Natural killer cell (primary cell): ENCODE measurements around the gene WDR38. TPM values are rescaled to one million over a fixed set of nuclear protein-coding genes. Genes with fewer than 3 reads are reported as not detected.

Experiments
- ATAC-seq, 3 donors: fragments of 150-1000 bp in 2 of 3; fragments of 200-7000 bp in 1 of 3; cut with Tn5 transposase; 1 replicate in 1 of 3; 2 replicates in 2 of 3; pipeline ENCODE4 v1.10.0; 2021; ENCODE audit warnings: mild to moderate bottlenecking in 2 of 3, moderate library complexity in 2 of 3
- DNase-seq, 2 donors: peaks; one replicate each; pipeline versions ENCODE4 v3.0.0 to v3.0.0-alpha.2; 2013 to 2021; ENCODE audit warnings: mixed read lengths in 1 of 2
- H3K27ac ChIP-seq: one replicate; pipeline ENCODE4 v1.5.1; 2013; ENCODE audit warnings: mild to moderate bottlenecking, low read length
- H3K27me3 ChIP-seq: one replicate; pipeline ENCODE4 v1.6.1; 2013; ENCODE audit warnings: low read length; ENCODE audit not compliant: control insufficient read depth, insufficient read depth
- H3K36me3 ChIP-seq: one replicate; pipeline ENCODE4 v1.6.1; 2013; ENCODE audit warnings: low read length; ENCODE audit not compliant: control insufficient read depth, insufficient read depth
- H3K4me1 ChIP-seq: one replicate; pipeline ENCODE4 v1.6.1; 2013; ENCODE audit warnings: low read length; ENCODE audit not compliant: control insufficient read depth, insufficient read depth
- H3K4me3 ChIP-seq: one replicate; pipeline ENCODE4 v1.5.1; 2013; ENCODE audit warnings: low read length
- H3K9me3 ChIP-seq: one replicate; pipeline ENCODE4 v1.6.1; 2013; ENCODE audit warnings: low read length; ENCODE audit not compliant: control insufficient read depth, insufficient read depth
- H3K27ac Mint-ChIP-seq, 2 donors: one replicate each; pipeline ENCODE4 v1.8.0; 2022; ENCODE audit warnings: mild to moderate bottlenecking in 2 of 2, mixed read lengths in 2 of 2, moderate library complexity in 1 of 2
- H3K27me3 Mint-ChIP-seq, 2 donors: one replicate each; pipeline ENCODE4 v1.8.0; 2022; ENCODE audit warnings: low read depth in 2 of 2, mixed read lengths in 2 of 2
- H3K36me3 Mint-ChIP-seq: one replicate; pipeline ENCODE4 v1.8.0; 2022; ENCODE audit warnings: mixed read lengths
- H3K4me1 Mint-ChIP-seq, 2 donors: one replicate each; pipeline ENCODE4 v1.8.0; 2022; ENCODE audit warnings: mixed read lengths in 2 of 2
- H3K4me3 Mint-ChIP-seq: one replicate; pipeline ENCODE4 v1.8.0; 2022; ENCODE audit warnings: mild to moderate bottlenecking, moderate library complexity, mixed read lengths
- H3K9me3 Mint-ChIP-seq, 2 donors: one replicate each; pipeline ENCODE4 v1.8.0; 2022; ENCODE audit warnings: mixed read lengths in 2 of 2
- WGBS: methylation state at CpG from one replicate; pipeline ENCODE4 v1.1.7; 2013; ENCODE audit warnings: missing lambda C conversion rate; ENCODE audit not compliant: insufficient coverage; 5-methylcytosine and 5-hydroxymethylcytosine counted together
- intact Hi-C: fragments of 100-400 bp; cut with micrococcal nuclease; formaldehyde crosslinking; loops from one replicate; pipeline ENCODE4 v1.14.2; 2022
- total RNA-seq, 4 donors: library from RNA; stranded (reverse); fragments of 120-200 nt in 1 of 4; gene quantifications; one replicate each; pipeline versions ENCODE4 v1.2.3 to v1.2.4, GENCODE V29; 2013 to 2022
- TF ChIP-seq, protein P1 (sequence below): fragments of 200-600 bp; IDR thresholded peaks from one replicate; pipeline ENCODE4 v1.8.0; 2022; ENCODE audit warnings: antibody characterized with exemption

Gene WDR38
- total RNA-seq, 3 donors from 2014 or later (not counting 1 experiment from before 2014, with no cell fraction given), result not detected

DNA sequence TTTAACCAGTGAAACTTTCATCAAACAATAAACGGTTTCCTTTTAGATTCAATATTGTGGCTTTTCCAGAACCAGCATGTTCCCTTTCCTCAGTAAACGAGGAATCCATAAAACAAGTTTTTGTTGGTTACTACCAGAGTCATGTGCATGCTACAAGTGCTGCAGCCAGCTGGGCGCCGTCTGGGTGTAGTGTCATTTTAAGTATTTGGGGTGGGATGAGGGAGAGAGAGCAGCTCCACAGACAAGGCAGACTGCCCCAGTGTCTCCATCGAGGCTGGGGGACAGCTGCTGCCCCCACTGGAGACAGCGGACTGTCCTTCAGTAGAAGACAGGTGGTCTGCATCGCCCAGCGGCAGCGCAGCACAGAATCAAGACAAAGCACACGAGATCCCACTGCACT lies 26.0 kb downstream of the WDR38 start:
- peaks cover 12% of the 10 kb centered on the region for H3K36me3 Mint-ChIP-seq
- H3K4me1 Mint-ChIP-seq, result peaks cover 45 to 46% of the 10 kb centered on the region in 2 donors
- Histone ChIP-seq H3K27me3 (no peaks in the 10 kb centered on the region), H3K4me3 (no peak overlapping the region), H3K4me1 (peaks cover 42% of the 10 kb centered on the region), H3K9me3 (no peaks in the 10 kb centered on the region), H3K36me3 (peaks cover 75% of the 10 kb centered on the region), H3K27ac (no peak overlapping the region)
- TF ChIP-seq, protein P1, sequence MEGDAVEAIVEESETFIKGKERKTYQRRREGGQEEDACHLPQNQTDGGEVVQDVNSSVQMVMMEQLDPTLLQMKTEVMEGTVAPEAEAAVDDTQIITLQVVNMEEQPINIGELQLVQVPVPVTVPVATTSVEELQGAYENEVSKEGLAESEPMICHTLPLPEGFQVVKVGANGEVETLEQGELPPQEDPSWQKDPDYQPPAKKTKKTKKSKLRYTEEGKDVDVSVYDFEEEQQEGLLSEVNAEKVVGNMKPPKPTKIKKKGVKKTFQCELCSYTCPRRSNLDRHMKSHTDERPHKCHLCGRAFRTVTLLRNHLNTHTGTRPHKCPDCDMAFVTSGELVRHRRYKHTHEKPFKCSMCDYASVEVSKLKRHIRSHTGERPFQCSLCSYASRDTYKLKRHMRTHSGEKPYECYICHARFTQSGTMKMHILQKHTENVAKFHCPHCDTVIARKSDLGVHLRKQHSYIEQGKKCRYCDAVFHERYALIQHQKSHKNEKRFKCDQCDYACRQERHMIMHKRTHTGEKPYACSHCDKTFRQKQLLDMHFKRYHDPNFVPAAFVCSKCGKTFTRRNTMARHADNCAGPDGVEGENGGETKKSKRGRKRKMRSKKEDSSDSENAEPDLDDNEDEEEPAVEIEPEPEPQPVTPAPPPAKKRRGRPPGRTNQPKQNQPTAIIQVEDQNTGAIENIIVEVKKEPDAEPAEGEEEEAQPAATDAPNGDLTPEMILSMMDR, result no peak
- whole genome bisulfite sequencing, result 87% methylated on average over 10 of the region's 10 CpGs
- no peak for DNase-seq
- ATAC-seq, result no peak
- peak overlapping the region; percentile 38 to 97 for H3K27ac Mint-ChIP-seq
- H3K9me3 Mint-ChIP-seq, result no peaks in the 10 kb centered on the region
- no peaks in the 10 kb centered on the region for H3K27me3 Mint-ChIP-seq
- intact Hi-C loops, result no loop called here
- no peak overlapping the region for H3K4me3 Mint-ChIP-seq

DNA sequence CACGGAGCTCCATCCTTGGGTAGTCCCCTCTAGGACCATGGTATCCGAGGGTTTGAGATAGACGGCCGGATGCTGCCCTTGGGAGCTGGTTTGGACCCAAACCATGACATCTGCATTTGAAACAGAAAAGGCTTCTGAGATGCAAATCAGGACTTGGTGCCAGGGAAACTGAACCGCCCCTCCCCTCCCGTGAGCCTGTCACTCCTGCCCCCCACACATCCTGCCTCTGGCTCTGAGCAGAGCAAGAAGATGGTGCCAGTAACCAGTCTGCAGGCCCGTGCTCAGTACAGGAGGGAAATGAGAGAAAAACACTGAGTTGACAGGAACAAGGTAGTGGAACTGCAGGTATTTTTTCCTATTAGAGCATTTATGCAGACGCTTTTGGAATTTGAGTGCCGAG lies 27.2 kb downstream of the WDR38 start:
- DNase-seq (no peak), ATAC-seq (peak in 2 of 3 donors; percentile 53 to 57)
- Histone ChIP-seq H3K27ac (peak overlapping the region; percentile 3), H3K9me3 (no peaks in the 10 kb centered on the region), H3K27me3 (no peaks in the 10 kb centered on the region), H3K36me3 (peaks cover 72% of the 10 kb centered on the region), H3K4me1 (peaks cover 29% of the 10 kb centered on the region), H3K4me3 (no peak overlapping the region)
- intact Hi-C loops, result no loop called here
- Mint-ChIP-seq H3K9me3 (no peaks in the 10 kb centered on the region), H3K27ac (peak overlapping the region; percentile 63 to 97), H3K4me3 (no peak overlapping the region), H3K4me1 (peaks cover 32 to 34% of the 10 kb centered on the region in 2 donors), H3K36me3 (peaks cover 12% of the 10 kb centered on the region), H3K27me3 (no peaks in the 10 kb centered on the region)
- TF ChIP-seq, protein P1, result no peak
- WGBS, result 67% methylated on average over 9 of the region's 9 CpGs

DNA sequence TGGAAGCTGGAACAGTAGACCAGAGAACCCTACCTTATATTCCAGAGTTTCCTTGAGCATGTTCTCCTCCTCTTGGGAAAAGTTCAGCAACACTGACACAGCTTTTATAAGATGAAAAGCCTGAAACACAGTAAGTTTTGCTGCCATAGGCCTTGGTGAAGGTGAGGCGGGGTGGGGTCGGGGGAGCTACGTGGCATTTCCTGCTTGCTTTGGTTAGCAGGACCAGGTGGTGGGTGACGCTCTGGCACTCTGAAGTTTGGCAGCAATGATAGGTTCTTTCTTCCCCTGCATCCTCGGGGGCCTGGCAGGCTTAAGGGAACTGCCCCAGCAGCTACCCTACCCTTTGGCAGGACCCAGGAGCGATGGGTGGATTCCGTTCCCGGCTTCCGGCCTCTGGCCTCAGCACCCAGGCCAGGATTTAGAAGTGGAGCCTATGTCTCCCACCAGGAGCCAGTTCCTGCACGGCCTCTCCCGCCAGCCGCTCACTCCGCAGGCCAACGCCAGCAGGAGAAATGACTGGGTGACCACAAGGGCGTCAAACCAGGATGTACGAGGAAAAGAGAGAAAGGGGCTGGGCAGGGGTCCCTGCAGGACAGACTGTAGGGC lies 28.0 kb downstream of the WDR38 start:
- H3K36me3 Mint-ChIP-seq, result peaks cover 12% of the 10 kb centered on the region
- H3K4me3 Mint-ChIP-seq, result no peak overlapping the region
- H3K27me3 Mint-ChIP-seq, result no peaks in the 10 kb centered on the region
- intact Hi-C loops, result no loop called here
- 87% methylated on average over 16 of the region's 16 CpGs for WGBS
- Histone ChIP-seq H3K27me3 (no peaks in the 10 kb centered on the region), H3K4me3 (no peak overlapping the region), H3K4me1 (peaks cover 22% of the 10 kb centered on the region), H3K27ac (peak overlapping the region; percentile 2), H3K36me3 (peaks cover 74% of the 10 kb centered on the region), H3K9me3 (no peaks in the 10 kb centered on the region)
- peak overlapping the region; percentile 63 to 69 for H3K27ac Mint-ChIP-seq
- ATAC-seq (no peak), DNase-seq (no peak)
- H3K9me3 Mint-ChIP-seq, result no peaks in the 10 kb centered on the region
- peaks cover 31 to 33% of the 10 kb centered on the region in 2 donors for H3K4me1 Mint-ChIP-seq
- TF ChIP-seq, protein P1, result no peak

DNA sequence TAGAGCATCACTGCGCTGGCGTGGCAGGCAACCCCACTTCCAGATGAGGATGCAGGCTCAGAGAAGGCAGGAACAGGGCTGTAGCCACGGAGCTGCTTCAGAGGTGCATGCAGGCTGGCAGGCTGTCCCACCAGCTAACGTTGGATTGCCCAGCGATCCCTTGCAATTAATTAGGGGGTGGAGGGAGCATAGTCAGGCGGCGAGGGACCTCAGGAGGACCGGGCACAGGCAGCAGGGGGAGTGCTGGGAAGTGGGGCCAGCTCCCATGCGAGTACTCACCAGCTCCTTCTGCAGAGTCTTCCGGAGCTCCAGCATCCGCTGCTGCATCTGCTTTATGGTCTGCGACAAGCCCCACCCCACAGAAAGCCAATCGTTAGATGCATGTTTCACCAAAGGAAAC lies 29.0 kb downstream of the WDR38 start:
- peaks cover 12% of the 10 kb centered on the region for H3K36me3 Mint-ChIP-seq

More for the DNA sequence above, 29.0 kb downstream of the WDR38 start:
- H3K9me3 Mint-ChIP-seq, result no peaks in the 10 kb centered on the region
- Histone ChIP-seq H3K9me3 (no peaks in the 10 kb centered on the region), H3K36me3 (peaks cover 73% of the 10 kb centered on the region), H3K4me1 (peaks cover 22% of the 10 kb centered on the region), H3K4me3 (no peak overlapping the region), H3K27me3 (no peaks in the 10 kb centered on the region), H3K27ac (no peak overlapping the region)
- intact Hi-C loops, result no loop called here
- no peaks in the 10 kb centered on the region for H3K27me3 Mint-ChIP-seq
- H3K27ac Mint-ChIP-seq, result peak overlapping the region in 1 of 2 donors; percentile 69
- TF ChIP-seq, protein P1, result no peak
- WGBS, result 91% methylated on average over 13 of the region's 13 CpGs
- ATAC-seq (no peak), DNase-seq (no peak)
- H3K4me1 Mint-ChIP-seq, result peaks cover 24 to 27% of the 10 kb centered on the region in 2 donors
- H3K4me3 Mint-ChIP-seq, result no peak overlapping the region
